ENCODE data around the gene MXRA8. TPM values are rescaled to one million over a fixed set of nuclear protein-coding genes. Genes with fewer than 3 reads are reported as not detected.

MXRA8 gene
- total and polyA plus RNA-seq, 9 of the 15 experiments (the other 6 are each of a cell fraction or from before 2014, with no cell fraction given), result 0.66 to 11.3 (median 6.3) TPM

GRCh38 chr1:1324084-1324523, 34.3 kb downstream of the MXRA8 start (continued):
- TF ChIP-seq ZNF512 (tag; IDR thresholded peaks at IDR 0.05), result no peak
- TF ChIP-seq DIDO1 (tag; IDR thresholded peaks at IDR 0.05; ENCODE audit: low read depth), result no peak
- TF ChIP-seq ZNF165 (CRISPR knock-in tag; IDR thresholded peaks at IDR 0.05; ENCODE audit: borderline replicate concordance), result no peak
- TF ChIP-seq RHOXF2B (CRISPR knock-in tag; conservative IDR thresholded peaks at IDR 0.05), result no peak
- no peak for TF ChIP-seq NR3C1 (CRISPR knock-in tag; IDR thresholded peaks at IDR 0.05)
- TF ChIP-seq ATF2 (CRISPR knock-in tag; IDR thresholded peaks at IDR 0.05), result no peak
- no peak for TF ChIP-seq SETDB1 (IDR thresholded peaks at IDR 0.05; ENCODE audit: low read length)
- no peak for TF ChIP-seq FIP1L1 (IDR thresholded peaks at IDR 0.05; ENCODE audit: low read depth, low read length, poor library complexity, severe bottlenecking)
- TF ChIP-seq KLF13 (tag; IDR thresholded peaks at IDR 0.05; ENCODE audit: borderline replicate concordance, low read depth), result no peak
- 0 out of 2 replicates have a peak, but pooled peaks have one; percentile 67 for TF ChIP-seq SAFB (IDR thresholded peaks at IDR 0.05; ENCODE audit: borderline replicate concordance, low read depth, low read length)
- TF ChIP-seq MTA1 (IDR thresholded peaks at IDR 0.05; ENCODE audit: borderline replicate concordance), result no peak
- TF ChIP-seq RBFOX2 (IDR thresholded peaks at IDR 0.05; ENCODE audit: low read depth, low read length), result no peak
- TF ChIP-seq ZNF354B (CRISPR knock-in tag; IDR thresholded peaks at IDR 0.05), result no peak
- TF ChIP-seq ETS2 (tag; IDR thresholded peaks at IDR 0.05; ENCODE audit: borderline replicate concordance, poor library complexity, severe bottlenecking), result no peak
- TF ChIP-seq CREB3L1 (IDR thresholded peaks at IDR 0.05; ENCODE audit: borderline replicate concordance, low read depth), result no peak
- no peak for TF ChIP-seq ZNF696 (CRISPR knock-in tag; conservative IDR thresholded peaks at IDR 0.05)
- TF ChIP-seq ZNF3 (CRISPR knock-in tag; IDR thresholded peaks at IDR 0.05), result no peak
- TF ChIP-seq ZNF668 (CRISPR knock-in tag; IDR thresholded peaks at IDR 0.05), result no peak
- TF ChIP-seq ZHX1 (conservative IDR thresholded peaks at IDR 0.05; ENCODE audit: low read length), result no peak
- TF ChIP-seq KDM4B (IDR thresholded peaks at IDR 0.05; ENCODE audit: borderline replicate concordance in 2 of 2, low read depth in 1 of 2), result no peak
- TF ChIP-seq CBFB (CRISPR knock-in tag; IDR thresholded peaks at IDR 0.05), result no peak
